ENCODE measurements around the gene ADAMTS18. TPM values are rescaled to one million over a fixed set of nuclear protein-coding genes. Genes with fewer than 3 reads are reported as not detected.
A peak's percentile ranks its signal among the peaks of the same experiment; 100 is the strongest.

Gene ADAMTS18
- polyA plus RNA-seq, 12 donors, result 0.63 to 2.7 (median 1.00) TPM; not detected in 2

DNA sequence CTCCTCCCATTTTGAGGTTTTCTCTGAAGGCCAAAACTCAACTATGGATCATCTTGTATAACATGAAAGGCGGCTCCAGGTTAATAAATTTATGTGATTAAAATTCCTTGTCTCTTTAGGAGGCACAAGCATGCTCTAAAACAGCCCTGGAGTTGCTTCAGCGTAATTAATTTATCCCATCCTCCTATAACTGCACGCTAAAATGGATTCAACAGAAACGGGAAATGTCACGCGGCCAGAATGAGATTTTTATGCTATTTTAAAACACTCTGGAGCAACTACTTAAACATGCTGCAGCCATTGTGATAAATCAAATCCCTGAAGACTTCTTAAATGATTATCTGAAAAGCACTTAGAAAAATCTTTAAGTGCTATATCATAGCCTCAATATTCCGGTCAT lies 106.6 kb downstream of the ADAMTS18 start:
- peak; percentile 15 for DNase-seq

DNA sequence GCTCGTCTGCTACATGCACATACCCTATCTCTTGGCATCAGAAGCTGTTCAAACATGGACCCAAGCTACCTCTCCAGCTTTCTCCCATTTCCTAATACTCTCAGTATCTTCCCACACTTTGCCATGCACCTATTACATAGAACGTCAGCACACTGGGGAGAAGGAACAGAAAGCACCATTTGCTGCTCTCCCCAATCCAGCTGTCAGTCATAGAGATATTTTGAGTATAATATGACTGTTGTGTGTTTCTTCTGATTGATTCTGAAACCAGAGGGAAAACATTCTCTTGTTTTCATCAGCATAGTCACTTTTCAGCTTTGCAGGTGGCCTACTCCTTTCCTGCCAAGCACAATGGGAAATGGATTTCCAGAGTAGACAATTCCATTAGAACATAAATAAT lies 107.1 kb downstream of the ADAMTS18 start:
- no peak for DNase-seq

DNA sequence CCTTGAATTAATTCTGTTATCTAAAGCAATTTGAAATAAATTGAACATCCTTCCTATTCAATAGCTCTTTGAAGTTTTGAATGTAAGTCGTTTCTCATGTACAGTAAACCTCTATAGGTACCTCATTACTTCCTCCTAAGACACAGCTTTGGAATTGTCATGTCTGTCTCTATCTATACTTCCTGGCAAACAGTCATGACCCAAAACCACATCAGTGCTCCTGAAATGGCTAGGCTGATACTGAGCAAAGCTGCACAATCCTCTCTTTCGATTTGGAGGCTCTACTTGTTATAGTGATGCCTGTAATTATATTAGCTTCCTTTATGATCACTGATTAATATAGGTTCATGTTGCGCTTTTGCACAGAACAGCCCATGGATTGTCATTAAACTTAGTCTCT lies 110.1 kb downstream of the ADAMTS18 start:
- DNase-seq, result no peak

DNA sequence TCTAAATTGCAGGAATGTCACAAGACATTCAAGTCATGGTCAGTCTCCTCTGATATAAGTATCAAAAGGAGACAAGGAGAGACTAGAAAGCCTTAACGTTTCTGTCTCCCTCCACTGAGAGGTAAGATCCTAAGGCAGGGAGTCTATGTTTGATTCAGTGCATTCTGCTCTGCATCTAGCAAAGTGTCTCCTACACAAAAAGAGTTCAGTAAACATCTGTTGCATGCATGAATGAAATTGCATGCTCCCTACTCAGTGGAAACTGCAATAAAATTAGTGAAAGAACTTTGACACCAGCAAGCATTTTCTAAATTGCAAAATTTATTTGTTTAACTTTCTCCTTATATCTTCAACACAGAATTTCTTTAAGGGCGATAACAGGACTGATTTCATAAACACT lies 111.1 kb downstream of the ADAMTS18 start:
- DNase-seq, result no peak

DNA sequence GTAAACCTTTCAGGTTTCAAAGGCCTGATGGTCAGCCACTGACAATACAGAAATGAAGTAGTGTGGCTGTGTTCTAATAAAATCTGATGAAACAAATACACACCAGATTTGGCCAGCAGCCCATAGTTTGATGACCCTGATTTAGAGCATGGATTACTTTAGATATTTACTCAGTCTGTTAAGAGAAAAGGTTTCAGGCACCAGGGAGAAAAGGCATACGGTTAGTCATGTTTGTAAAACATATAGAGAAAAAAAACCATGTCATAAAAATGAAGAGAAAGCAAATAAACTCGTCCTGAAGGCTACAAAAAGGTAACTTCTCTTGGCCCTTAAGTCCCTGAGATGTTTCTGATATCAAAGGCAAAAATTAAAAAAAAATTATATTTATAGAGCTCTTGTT lies 112.1 kb downstream of the ADAMTS18 start:
- no peak for DNase-seq

GRCh38 chr16:77317059-77317458 lies 117.8 kb downstream of the ADAMTS18 start:
- DNase-seq, result no peak

GRCh38 chr16:77310877-77311276 lies 124.0 kb downstream of the ADAMTS18 start:
- no peak for DNase-seq

DNA sequence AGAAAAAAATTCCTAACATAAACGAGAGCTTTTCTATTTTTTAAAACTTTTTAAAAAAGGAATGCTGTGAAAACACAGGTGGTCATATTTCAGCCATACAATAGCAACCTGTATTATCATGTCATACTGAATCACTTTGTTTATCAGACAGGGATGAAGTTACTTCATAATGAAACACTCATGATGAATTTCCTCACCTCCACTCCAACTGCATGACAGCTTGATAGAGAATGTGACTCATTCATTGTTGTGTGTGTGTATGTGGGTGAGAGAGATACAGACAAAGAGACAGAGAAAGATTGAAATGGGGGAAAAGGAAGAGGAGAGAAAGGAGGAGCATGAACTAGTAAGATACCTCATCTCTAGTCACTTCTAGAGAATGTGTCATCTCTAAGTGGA lies 126.7 kb downstream of the ADAMTS18 start:
- no peak for DNase-seq

- no peak for DNase-seq
These were observed 127.2 kb downstream of the ADAMTS18 start for GRCh38 chr16:77307426-77308162.

GRCh38 chr16:77306075-77306474 lies 128.8 kb downstream of the ADAMTS18 start:
- no peak for DNase-seq

- no peak for DNase-seq
These were observed 130.0 kb downstream of the ADAMTS18 start for GRCh38 chr16:77304877-77305276.

GRCh38 chr16:77304134-77304533 lies 130.7 kb downstream of the ADAMTS18 start:
- DNase-seq, result no peak

DNA sequence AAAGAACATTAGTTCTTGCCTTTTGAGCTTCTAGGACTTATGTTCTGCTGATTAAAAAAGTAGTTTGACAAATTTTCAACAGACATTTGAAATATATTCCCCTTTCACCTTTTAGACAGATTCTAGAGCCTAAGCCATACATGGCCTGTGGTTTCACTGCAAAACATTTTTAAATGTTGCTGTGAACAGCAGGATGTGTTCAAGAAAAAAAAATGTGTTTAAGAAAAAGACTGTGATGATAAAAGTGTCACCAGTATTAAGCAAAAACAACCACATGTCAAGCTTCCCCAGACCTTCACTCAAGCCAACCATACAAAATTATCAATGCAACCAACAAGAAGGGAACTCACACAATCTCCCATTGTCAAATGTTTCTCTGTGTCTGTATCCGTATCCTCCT lies 132.2 kb downstream of the ADAMTS18 start:
- DNase-seq, result no peak

GRCh38 chr16:77302249-77302648 lies 132.6 kb downstream of the ADAMTS18 start:
- no peak for DNase-seq

DNA sequence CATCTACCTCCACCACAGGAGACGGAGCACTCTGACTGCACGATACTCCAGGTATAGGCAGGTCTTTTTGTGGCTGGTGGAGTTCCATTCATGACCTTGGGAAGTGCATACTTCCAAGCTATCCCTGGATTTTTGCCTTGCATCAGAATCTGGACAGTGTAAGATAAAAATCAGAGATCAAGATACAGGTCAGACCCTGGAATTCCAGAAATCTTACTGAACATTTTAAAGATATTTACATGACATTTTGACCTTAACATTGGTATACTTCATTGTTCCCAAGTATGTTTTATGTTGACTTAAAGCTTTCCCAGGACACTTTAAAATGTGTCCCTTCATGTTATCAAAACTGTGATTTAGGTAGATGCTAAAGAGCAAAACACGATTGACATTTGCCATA lies 134.6 kb downstream of the ADAMTS18 start:
- no peak for DNase-seq

DNA sequence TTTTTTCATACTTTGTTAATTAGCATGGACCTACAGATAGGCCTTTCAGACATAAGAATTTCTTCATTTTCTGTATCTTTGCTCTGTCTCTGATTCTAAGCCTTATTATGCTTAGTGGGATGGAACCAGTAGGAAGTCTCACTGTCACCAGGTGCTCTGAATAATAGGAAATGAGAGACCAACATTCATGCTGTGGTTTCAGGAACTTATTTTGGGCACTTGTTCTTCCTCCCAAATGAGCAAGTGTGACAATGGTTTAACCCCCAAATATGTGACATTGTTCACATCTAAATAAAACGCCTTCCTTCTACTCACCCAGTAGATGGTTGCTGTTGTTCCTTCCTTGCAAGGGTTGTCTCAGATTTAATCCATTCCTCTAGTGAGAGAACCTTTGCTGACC lies 135.4 kb downstream of the ADAMTS18 start:
- DNase-seq, result no peak

GRCh38 chr16:77298418-77299360 lies 136.1 kb downstream of the ADAMTS18 start:
- DNase-seq, result no peak

- no peak for DNase-seq
These were observed 136.8 kb downstream of the ADAMTS18 start for GRCh38 chr16:77297996-77298395.

DNA sequence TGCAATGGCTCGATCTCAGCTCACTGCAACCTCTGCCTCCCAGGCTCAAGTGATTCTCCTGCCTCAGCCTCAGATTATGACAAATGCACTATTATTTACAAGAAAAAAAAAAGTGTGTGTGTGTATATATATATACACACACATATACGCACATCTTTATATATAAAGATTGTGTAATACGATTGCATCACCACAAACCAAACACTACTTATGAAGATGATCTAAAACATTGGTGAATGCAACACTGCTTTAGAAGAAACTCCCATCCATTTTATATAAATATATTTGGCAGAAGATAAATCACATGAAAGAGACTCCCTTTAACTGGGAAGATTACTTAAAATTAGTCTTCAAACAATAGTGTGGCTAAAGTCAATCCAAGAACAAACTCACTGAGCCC lies 138.9 kb downstream of the ADAMTS18 start:
- no peak for DNase-seq

- no peak for DNase-seq
These were observed 144.3 kb downstream of the ADAMTS18 start for GRCh38 chr16:77290451-77291115.

DNA sequence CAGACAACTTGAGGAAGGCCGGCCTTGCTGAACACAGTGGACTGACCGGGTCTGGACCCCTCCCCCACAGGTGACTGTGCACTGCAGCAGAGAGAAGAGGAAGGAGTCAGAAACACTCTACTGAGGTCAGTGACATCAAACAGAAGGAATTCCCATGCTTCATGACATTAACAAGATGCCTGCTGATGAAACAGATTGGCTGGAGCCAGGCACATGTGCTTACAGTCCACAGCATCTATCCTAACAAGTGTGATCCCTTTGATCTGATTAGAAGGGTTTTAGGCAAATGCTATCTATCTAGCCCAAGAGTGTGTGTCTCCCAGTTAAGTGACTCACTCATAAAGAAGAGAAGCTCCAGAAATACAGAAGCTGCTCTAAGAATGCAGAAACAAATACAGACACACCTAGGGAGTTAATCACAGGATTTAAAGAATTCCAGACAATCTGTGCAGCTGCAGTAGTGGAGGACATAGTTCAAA lies 145.5 kb downstream of the ADAMTS18 start:
- DNase-seq, result no peak

- DNase-seq, result no peak
These were observed 146.6 kb downstream of the ADAMTS18 start for GRCh38 chr16:77288222-77288621.
